Vagina (tissue), 2 donors: ENCODE data around the gene EXOC1L. TPM values are rescaled to one million over a fixed set of nuclear protein-coding genes. Genes with fewer than 3 reads are reported as not detected.

ENCODE experiments used
- DNase-seq, 2 donors: peaks; one replicate each; pipeline ENCODE4 v3.0.0-alpha.2; 2017; ENCODE audit errors: extremely low spot score in 2 of 2
- H3K27ac ChIP-seq: fragments of 200-600 bp; sonication (generic); one replicate; pipeline ENCODE4 v1.5.1; 2019
- H3K27me3 ChIP-seq: fragments of 200-600 bp; sonication (generic); one replicate; pipeline ENCODE4 v1.5.1; 2019
- H3K36me3 ChIP-seq, 2 donors: fragments of 200-600 bp; sonication (generic); one replicate each; pipeline ENCODE4 v1.5.1; 2017 to 2019
- H3K4me1 ChIP-seq: fragments of 200-600 bp; sonication (generic); one replicate; pipeline ENCODE4 v1.5.1; 2019
- H3K4me3 ChIP-seq, 2 donors: fragments of 200-600 bp; sonication (generic); 1 replicate in 1 of 2; 2 replicates in 1 of 2; pipeline ENCODE4 v1.5.1; 2016 to 2019
- H3K9me3 ChIP-seq: fragments of 200-600 bp; sonication (generic); one replicate; pipeline ENCODE4 v1.5.1; 2019
- CTCF ChIP-seq, 3 experiments: fragments of 450-650 bp in 2 of 3; fragments of 200-600 bp in 1 of 3; sonication (generic) in 1 of 3; IDR thresholded peaks; one replicate each; pipeline ENCODE4 v1.5.1; 2017 to 2019; ENCODE audit warnings: antibody characterized with exemption in 3 of 3, mild to moderate bottlenecking in 2 of 3, moderate library complexity in 2 of 3
- POLR2A ChIP-seq, 2 donors: fragments of 450-650 bp; IDR thresholded peaks; one replicate each; pipeline ENCODE4 v1.6.1; 2017; ENCODE audit warnings: antibody characterized with exemption in 2 of 2, mild to moderate bottlenecking in 2 of 2, moderate library complexity in 2 of 2
- POLR2AphosphoS5 ChIP-seq, 2 donors: sonication (generic); formaldehyde crosslinking; IDR thresholded peaks; one replicate each; pipeline ENCODE4 v1.9.0; 2017; ENCODE audit warnings: antibody characterized with exemption in 2 of 2, mild to moderate bottlenecking in 2 of 2, low read depth in 1 of 2; ENCODE audit not compliant: insufficient read depth in 1 of 2
- intact Hi-C: fragments of 100-400 bp; cut with DNase I; formaldehyde crosslinking; loops from one replicate; pipeline ENCODE4 v1.15.1; 2023
- total RNA-seq: library from RNA; depleted of rRNA; stranded (reverse); fragments of >200 nt; gene quantifications from one replicate; pipeline ENCODE4 v1.2.3, GENCODE V29; 2016

EXOC1L gene
- total RNA-seq, 1 donor from 2014 or later, result not detected

- H3K4me1 ChIP-seq, result peaks cover 35% of the 10 kb centered on the region
- intact Hi-C loops, result loop anchor here (10.0 kb wide), 1 partner anchor 499 kb away; no protein-coding TSS in a partner anchor
- H3K27ac ChIP-seq, result peak within 1 kb of the TSS; percentile 78
- H3K4me3 ChIP-seq, result peak within 1 kb of the TSS; percentile 69 to 99
- no peaks in the 10 kb centered on the region for H3K27me3 ChIP-seq
- no peaks in the 10 kb centered on the region for H3K9me3 ChIP-seq
- peak; percentile 86 to 97 for TF ChIP-seq POLR2AphosphoS5 (IDR thresholded peaks at IDR 0.05; ENCODE audit: insufficient read depth in 1 of 2, low read depth in 1 of 2)
- no peak for TF ChIP-seq CTCF (IDR thresholded peaks at IDR 0.05)
- TF ChIP-seq POLR2A (IDR thresholded peaks at IDR 0.05), result peak in 1 of 2 donors; percentile 43
- DNase-seq, result peak; percentile 98 to 99
- H3K36me3 ChIP-seq, result no peaks in the 10 kb centered on the region
Observed at GRCh38 chr4:55853484-55854046, 34.0 kb downstream of the EXOC1L start, which contains the start of gene EXOC1. Gene EXOC1 (plus strand): TSS chr4:55853648. CDS start chr4:55858324, 4,676 bp downstream.

GRCh38 chr4:55854129-55854528 lies 34.5 kb downstream of the EXOC1L start:
- Histone ChIP-seq H3K27me3 (no peaks in the 10 kb centered on the region), H3K4me1 (peaks cover 35% of the 10 kb centered on the region), H3K9me3 (no peaks in the 10 kb centered on the region), H3K27ac (peak overlapping the region; percentile 78), H3K36me3 (no peaks in the 10 kb centered on the region), H3K4me3 (peak overlapping the region; percentile 69 to 99)
- no peak for DNase-seq
- intact Hi-C loops, result loop anchor here (10.0 kb wide), 1 partner anchor 499 kb away; no protein-coding TSS in a partner anchor
- TF ChIP-seq POLR2A (IDR thresholded peaks at IDR 0.05) (no peak), POLR2AphosphoS5 (IDR thresholded peaks at IDR 0.05; ENCODE audit: insufficient read depth in 1 of 2, low read depth in 1 of 2) (no peak), CTCF (IDR thresholded peaks at IDR 0.05) (no peak)

- intact Hi-C loops, result loop anchor here (10.0 kb wide), 1 partner anchor 503 kb away; no protein-coding TSS in a partner anchor
- H3K27ac ChIP-seq, result no peak overlapping the region
- no peak for TF ChIP-seq POLR2AphosphoS5 (IDR thresholded peaks at IDR 0.05; ENCODE audit: insufficient read depth in 1 of 2, low read depth in 1 of 2)
- TF ChIP-seq POLR2A (IDR thresholded peaks at IDR 0.05), result no peak
- no peak for TF ChIP-seq CTCF (IDR thresholded peaks at IDR 0.05)
Observed at GRCh38 chr4:55857586-55857985, 38.0 kb downstream of the EXOC1L start.

GRCh38 chr4:55859711-55860110 lies 40.1 kb downstream of the EXOC1L start:
- Histone ChIP-seq H3K9me3 (no peaks in the 10 kb centered on the region), H3K36me3 (peaks cover 0 to 20% of the 10 kb centered on the region in 2 donors), H3K27me3 (no peaks in the 10 kb centered on the region), H3K4me3 (no peak overlapping the region), H3K4me1 (peaks cover 15% of the 10 kb centered on the region), H3K27ac (no peak overlapping the region)
- no peak for DNase-seq
- intact Hi-C loops, result loop anchor here (10.0 kb wide), 1 partner anchor 505 kb away; no protein-coding TSS in a partner anchor
- TF ChIP-seq CTCF (IDR thresholded peaks at IDR 0.05), result no peak

More at GRCh38 chr4:55857586-55857985, 38.0 kb downstream of the EXOC1L start:
- DNase-seq, result no peak
- Histone ChIP-seq H3K4me3 (no peak overlapping the region), H3K36me3 (peaks cover 0 to 8% of the 10 kb centered on the region in 2 donors), H3K27me3 (no peaks in the 10 kb centered on the region), H3K9me3 (no peaks in the 10 kb centered on the region), H3K4me1 (peaks cover 25% of the 10 kb centered on the region)

GRCh38 chr4:55864577-55865223 lies 45.1 kb downstream of the EXOC1L start:
- TF ChIP-seq POLR2AphosphoS5 (IDR thresholded peaks at IDR 0.05; ENCODE audit: insufficient read depth in 1 of 2, low read depth in 1 of 2) (no peak), CTCF (IDR thresholded peaks at IDR 0.05) (no peak), POLR2A (IDR thresholded peaks at IDR 0.05) (no peak)
- intact Hi-C loops, result no loop called here
- no peak for DNase-seq
- Histone ChIP-seq H3K9me3 (no peaks in the 10 kb centered on the region), H3K4me1 (peaks cover 23% of the 10 kb centered on the region), H3K36me3 (peaks cover 0 to 35% of the 10 kb centered on the region in 2 donors), H3K27ac (peak overlapping the region; percentile 75), H3K4me3 (no peak overlapping the region), H3K27me3 (no peaks in the 10 kb centered on the region)
